ENCODE measurements around the gene TES.
"Not testable (repeated sequence)": the region's sequence is repeated elsewhere in the genome, so short reads cannot be mapped to it uniquely, and the experiment has no call there.

TES gene

DNA sequence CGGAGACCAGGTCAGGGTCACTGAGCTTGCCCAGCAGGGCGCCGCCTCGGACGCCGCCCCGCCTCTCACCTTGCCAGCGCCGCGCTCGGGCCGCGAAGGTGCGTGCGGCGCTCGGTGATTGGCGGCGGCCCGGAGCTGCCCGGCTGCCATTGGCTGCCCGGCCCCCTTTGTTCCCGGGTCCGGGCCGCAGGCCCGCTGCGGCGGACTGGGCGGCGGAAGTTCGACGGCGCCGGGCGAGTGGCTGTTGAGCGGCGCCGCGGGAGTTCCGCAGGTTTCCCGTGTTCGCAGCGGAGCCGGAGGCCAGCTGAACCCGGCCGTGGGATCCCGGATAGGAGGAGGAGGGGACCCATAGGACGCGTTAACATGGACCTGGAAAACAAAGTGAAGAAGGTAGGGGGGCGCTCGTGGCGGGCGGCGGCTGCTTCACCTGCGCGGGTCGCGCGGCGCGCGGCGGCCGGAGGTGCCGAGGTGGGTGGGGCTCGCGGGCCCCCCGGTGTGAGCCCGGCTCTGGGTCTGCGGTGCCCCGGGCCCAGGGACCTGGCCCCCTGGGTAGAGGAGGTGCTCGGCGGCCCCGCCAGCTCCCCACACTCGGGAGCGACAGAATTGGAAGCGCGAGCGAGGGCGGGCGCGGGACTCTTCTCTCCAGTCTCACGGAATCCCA is at the start of gene TES:
TSS of gene TES (plus strand) at position 195 of the 661 bp plus-strand sequence. CDS start at position 364, 169 bp downstream.
- no peak for DNase-seq

- DNase-seq = no peak
Measured at GRCh38 chr7:116161728-116162127, 48.6 kb upstream of the TES start.

- DNase-seq = peak; percentile 37
Measured at GRCh38 chr7:116162254-116162653, 48.1 kb upstream of the TES start.

DNA sequence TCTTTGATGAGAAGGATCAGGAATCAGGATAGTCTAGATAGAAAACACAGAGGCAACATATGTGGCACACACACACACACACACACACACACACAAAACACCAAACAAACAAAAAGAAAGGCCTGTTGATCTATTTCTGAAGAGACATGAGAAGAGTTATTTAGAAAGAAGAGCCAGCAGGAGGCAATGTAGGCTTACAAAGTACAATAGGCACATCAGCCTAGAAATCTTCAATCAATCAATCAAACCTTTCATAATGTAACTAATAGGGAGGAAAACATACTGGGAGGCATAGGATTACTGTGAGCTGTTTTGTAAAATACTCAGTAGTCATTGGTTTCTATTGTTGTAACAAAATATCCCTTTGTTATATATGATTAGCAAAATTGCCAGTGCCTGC is 47.3 kb upstream of the TES start:
- no peak for DNase-seq

GRCh38 chr7:116164552-116165306 is 45.6 kb upstream of the TES start:
- DNase-seq = no peak

GRCh38 chr7:116165717-116166116 is 44.6 kb upstream of the TES start:
- peak; percentile 77 for DNase-seq

GRCh38 chr7:116166156-116166555 is 44.2 kb upstream of the TES start:
- no peak for DNase-seq

DNA sequence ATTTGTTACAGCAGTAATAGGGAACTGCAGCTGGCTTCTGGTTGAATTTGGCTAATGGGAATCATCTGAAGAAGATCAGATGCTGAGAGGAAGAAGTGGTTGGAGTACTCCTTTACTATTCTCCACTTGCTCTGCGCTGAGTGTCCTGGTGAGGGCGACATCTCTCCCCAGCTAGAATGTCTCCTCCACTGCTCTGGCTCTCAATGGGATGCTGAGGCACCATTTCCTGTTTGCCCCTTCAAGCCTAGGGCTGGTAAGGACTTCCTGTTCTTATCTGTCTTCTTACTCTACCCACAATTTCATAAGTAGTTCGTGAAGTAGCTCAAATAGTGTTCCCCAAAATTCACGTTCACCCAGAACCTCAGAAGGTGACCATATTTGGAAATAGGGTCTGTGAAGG is 43.2 kb upstream of the TES start:
- DNase-seq = peak; percentile 71

DNA sequence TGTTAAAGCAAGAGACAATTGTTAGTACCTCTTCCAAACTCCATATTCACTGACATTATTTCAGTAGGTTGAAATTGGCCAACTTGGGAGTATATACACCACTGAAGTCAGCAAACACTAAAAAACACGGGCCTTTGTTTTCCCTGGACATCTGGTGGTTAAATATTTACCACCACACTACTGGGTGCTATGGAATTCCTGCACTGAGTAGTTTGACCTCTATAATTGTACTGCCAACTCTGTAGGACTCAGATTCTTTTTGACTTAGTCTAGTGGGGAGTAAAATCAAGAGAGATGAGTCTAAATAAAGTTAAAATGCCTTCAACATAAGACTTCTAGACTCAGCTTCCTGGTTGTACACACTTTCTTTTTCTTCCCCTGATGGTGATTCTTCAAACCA is 41.3 kb upstream of the TES start:
- no peak for DNase-seq

GRCh38 chr7:116170180-116170579 is 40.2 kb upstream of the TES start:
- DNase-seq = no peak

DNA sequence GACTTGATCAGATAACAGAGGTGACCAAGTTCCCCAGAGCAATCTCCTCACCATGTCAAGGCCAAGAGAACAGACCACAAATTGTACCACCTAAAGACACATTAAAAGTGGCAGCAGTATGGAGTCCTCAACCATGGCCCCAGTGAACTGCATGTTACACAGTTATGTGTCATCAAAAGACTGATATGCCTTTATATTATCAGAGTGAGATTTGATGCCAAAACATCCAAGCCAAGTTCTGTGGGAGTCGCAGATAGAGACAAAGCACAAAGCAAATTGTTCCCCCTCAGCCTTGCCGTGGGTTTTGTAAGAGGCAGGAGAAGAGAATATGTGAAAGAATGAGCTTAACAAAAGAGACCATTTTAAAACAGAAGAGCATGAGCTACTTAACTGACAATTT is 39.2 kb upstream of the TES start:
- DNase-seq = no peak

DNA sequence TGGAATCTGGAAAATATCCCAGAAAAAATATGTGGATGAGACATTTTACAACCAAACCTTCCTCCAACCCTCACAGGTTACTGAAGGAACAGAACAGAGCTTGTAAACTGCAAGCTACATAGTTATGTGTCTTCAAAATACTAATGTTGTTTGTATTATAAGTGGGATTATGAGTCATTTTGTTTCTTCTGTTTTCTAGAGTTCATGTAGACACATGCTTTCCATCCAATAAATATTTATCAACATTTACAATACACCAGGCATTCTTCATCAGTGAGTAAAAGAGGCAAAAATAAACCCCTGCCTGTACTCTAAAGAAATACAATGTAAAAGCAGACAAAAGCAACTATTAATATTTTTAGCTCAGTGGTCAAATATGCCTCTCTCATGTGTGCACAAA is 38.0 kb upstream of the TES start:
- DNase-seq = no peak

- peak; percentile 52 for DNase-seq
Measured at GRCh38 chr7:116173051-116174028, 37.0 kb upstream of the TES start.

- not testable (repeated sequence) for DNase-seq
Measured at GRCh38 chr7:116175095-116175494, 35.2 kb upstream of the TES start.

DNA sequence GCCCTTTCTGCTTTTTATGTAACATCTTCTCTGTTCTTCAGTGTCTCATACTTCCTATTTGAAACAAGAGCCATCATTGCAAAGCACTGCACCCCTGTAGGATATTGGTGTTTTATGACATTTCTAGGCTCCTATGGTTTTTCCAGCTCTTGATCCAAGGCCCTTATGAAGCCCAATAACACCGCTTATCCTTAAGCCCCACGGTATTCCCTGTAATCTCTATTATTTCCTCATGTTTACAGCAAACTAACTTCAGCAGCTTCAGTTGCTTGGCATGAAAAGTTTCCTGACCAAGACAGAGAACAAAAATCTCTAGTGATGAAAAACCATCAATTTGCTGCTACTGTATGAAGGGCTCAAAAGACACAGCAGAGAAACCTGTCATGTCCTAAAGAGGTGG is 34.1 kb upstream of the TES start:
- DNase-seq = no peak

- DNase-seq = no peak
Measured at GRCh38 chr7:116177009-116177408, 33.3 kb upstream of the TES start.

GRCh38 chr7:116180302-116180701 is 30.0 kb upstream of the TES start:
- peak; percentile 56 for DNase-seq

DNA sequence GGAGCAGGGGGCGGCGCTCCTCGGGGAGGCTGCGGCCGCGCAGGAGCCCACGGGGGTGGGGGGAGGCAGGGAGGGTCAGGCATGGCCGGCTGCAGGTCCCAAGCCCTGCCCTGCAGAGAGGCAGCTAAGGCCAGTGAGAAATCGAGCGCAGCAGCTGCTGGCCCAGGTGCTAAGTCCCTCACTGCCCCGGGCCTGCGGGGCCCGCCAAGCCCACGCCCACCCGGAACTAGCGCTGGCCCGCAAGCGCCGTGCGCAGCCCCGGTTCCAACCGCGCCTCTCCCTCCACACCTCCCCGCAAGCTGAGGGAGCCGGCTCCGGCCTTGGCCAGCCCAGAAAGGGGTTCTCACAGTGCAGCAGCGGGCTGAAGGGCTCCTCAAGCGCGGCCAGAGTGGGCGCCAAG is 28.3 kb upstream of the TES start:
- no peak for DNase-seq

DNA sequence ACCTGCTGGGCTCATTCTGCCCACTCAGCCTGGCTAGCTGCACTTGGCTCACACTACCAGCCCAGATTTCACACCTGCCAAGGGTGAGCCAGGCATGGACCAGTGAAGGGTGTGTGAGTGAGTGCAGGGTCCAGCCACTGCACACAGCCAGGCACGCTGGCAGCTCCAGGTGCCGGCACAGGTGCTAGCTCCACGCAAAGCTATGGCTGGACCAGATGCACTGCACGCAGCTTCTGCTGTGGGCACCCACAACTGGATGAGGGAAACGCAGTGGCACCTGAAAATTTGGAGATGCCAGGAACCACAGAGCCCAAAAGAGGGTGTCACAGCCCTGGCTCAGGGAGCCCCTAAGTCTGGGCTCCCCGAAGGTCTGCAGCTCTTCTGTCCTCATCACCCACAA is 24.9 kb upstream of the TES start:
- DNase-seq = no peak

GRCh38 chr7:116185956-116186355 is 24.4 kb upstream of the TES start:
- no peak for DNase-seq

DNA sequence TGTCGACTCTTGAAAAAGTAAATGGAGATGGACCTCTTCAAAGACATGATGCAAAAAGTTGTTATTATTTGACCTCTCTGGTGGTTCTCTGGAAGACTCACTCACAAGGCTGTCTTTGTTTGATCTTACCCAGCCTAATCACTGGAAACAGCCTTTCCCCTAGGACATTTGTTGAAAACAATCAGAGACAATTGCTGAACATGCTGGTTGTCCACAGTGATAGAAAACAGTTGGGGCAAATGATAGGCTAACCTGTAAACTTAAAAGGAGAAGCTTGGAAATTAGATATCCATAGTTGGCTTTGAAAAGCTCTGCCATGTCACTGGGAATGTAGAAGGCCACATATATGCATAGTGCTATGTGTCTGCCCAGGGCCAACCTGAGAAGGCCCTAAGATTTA is 22.9 kb upstream of the TES start:
- no peak for DNase-seq

GRCh38 chr7:116193329-116194087 is 16.8 kb upstream of the TES start:
- no peak for DNase-seq

DNA sequence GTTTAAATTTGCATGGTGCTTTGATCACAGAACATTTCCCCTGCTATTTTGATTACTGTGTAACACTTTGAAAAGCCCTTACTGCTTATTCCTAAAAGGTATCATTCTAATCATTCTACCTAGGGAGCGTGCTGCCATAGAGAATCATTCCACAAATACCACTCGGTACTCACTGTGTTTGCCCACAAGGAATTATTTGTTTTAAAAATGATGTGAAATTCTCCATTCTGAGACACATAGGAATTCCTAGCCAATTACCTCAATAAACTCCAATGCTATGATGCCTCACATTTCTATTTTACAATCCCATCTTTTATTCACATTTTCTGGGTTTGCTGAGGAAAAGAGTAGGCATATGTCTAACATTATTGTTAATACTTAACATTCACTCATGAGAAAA is 16.2 kb upstream of the TES start:
- no peak for DNase-seq
